H1 (cell line): Measurements from ENCODE around the gene PTGES3L. TPM values are rescaled to one million over a fixed set of nuclear protein-coding genes. Genes with fewer than 3 reads are reported as not detected.

Source experiments
- CTCF ChIA-PET: fragments of 300-600 bp; sonication (Branson Sonifier 250); formaldehyde crosslinking; loops from one replicate; lab custom pipeline; 2021; ENCODE audit not compliant: partially characterized antibody; lab: Charles Lee
- POLR2A ChIA-PET: fragments of 300-600 bp; sonication (Branson Sonifier 250); formaldehyde crosslinking; loops from one replicate; lab custom pipeline; 2021; ENCODE audit warnings: inconsistent platforms; ENCODE audit not compliant: partially characterized antibody; lab: Charles Lee
- DNase-seq, 2 experiments: peaks; one replicate each; pipeline versions ENCODE4 v3.0.0 to v3.0.0-alpha.2; 2010 to 2022; ENCODE audit warnings: low spot score in 2 of 2, low read depth in 1 of 2, mixed read lengths in 1 of 2
- FAIRE-seq: peaks from 2 replicates; lab custom pipeline; 2011; peaks lifted over from hg19 to GRCh38; lab: Jason Lieb, UNC
- H2AFZ ChIP-seq: 2 replicates; pipeline ENCODE4 v1.8.1; 2012; ENCODE audit warnings: low read length, inconsistent platforms
- H2AK5ac ChIP-seq: 2 replicates; pipeline ENCODE4 v1.6.1; 2013; ENCODE audit warnings: low read depth, low read length
- H2BK120ac ChIP-seq: replicated peaks from 2 replicates; pipeline ENCODE3; 2013; ENCODE audit warnings: low read depth, low read length, inconsistent platforms
- H2BK12ac ChIP-seq: 2 replicates; pipeline ENCODE4 v1.6.1; 2013; ENCODE audit warnings: low read depth, low read length
- H2BK15ac ChIP-seq: 2 replicates; pipeline ENCODE4 v1.6.1; 2013; ENCODE audit warnings: low read length
- H2BK20ac ChIP-seq: 2 replicates; pipeline ENCODE4 v1.6.1; 2013; ENCODE audit warnings: low read length
- H2BK5ac ChIP-seq: 2 replicates; pipeline ENCODE4 v1.6.1; 2013; ENCODE audit warnings: low read depth, low read length
- H3K14ac ChIP-seq: 2 replicates; pipeline ENCODE4 v1.6.1; 2013; ENCODE audit warnings: inconsistent platforms; ENCODE audit not compliant: insufficient read length
- H3K18ac ChIP-seq: 2 replicates; pipeline ENCODE4 v1.6.1; 2013; ENCODE audit warnings: low read length; ENCODE audit errors: extremely low read depth
- H3K23ac ChIP-seq: 2 replicates; pipeline ENCODE4 v1.6.1; 2013; ENCODE audit warnings: inconsistent platforms; ENCODE audit not compliant: insufficient read length
- H3K23me2 ChIP-seq: 2 replicates; pipeline ENCODE4 v1.6.1; 2013; ENCODE audit warnings: low read depth, low read length
- H3K27ac ChIP-seq: 2 replicates; pipeline ENCODE4 v1.6.1; 2011; ENCODE audit warnings: low read depth, low read length, inconsistent platforms
- H3K27me3 ChIP-seq, 4 experiments: replicated peaks in 1 of 4; 1 replicate in 1 of 4; 2 replicates in 3 of 4; pipeline versions ENCODE4 v1.6.1 to v1.8.1; 2011 to 2013; ENCODE audit warnings: low read length in 3 of 4, mild to moderate bottlenecking in 3 of 4, inconsistent platforms in 2 of 4, mixed read lengths in 2 of 4, moderate library complexity in 1 of 4; ENCODE audit not compliant: control insufficient read depth in 3 of 4, insufficient read depth in 3 of 4; ENCODE audit errors: extremely low read depth in 1 of 4
- H3K36me3 ChIP-seq, 4 experiments: 2 replicates each; pipeline versions ENCODE4 v1.6.1 to v1.8.1; 2011 to 2013; ENCODE audit warnings: mild to moderate bottlenecking in 4 of 4, low read length in 3 of 4, moderate library complexity in 2 of 4, control low read depth in 1 of 4, inconsistent platforms in 1 of 4; ENCODE audit not compliant: insufficient read depth in 4 of 4, control insufficient read depth in 2 of 4
- H3K4ac ChIP-seq: replicated peaks from 2 replicates; pipeline ENCODE3; 2013; ENCODE audit warnings: low read length, low read depth, mixed read lengths, inconsistent platforms; ENCODE audit not compliant: insufficient read length
- H3K4me1 ChIP-seq, 4 experiments: replicated peaks in 1 of 4; 1 replicate in 1 of 4; 2 replicates in 3 of 4; pipeline versions ENCODE4 v1.6.1 to v1.8.1; 2011 to 2013; ENCODE audit warnings: low read length in 3 of 4, inconsistent platforms in 2 of 4, mixed read lengths in 1 of 4; ENCODE audit not compliant: insufficient read depth in 4 of 4, control insufficient read depth in 3 of 4
- H3K4me2 ChIP-seq, 2 experiments: 2 replicates each; pipeline versions ENCODE4 v1.6.1 to v1.8.1; 2011 to 2013; ENCODE audit warnings: low read depth in 2 of 2, low read length in 2 of 2, control low read depth in 1 of 2, inconsistent platforms in 1 of 2, mild to moderate bottlenecking in 1 of 2; ENCODE audit not compliant: insufficient read depth in 1 of 2
- H3K4me3 ChIP-seq, 4 experiments: fragments of 200-600, 300-600 bp in 1 of 4; sonication (generic), shearing (Covaris generic), sonication (Bioruptor Twin) in 1 of 4; 2 replicates each; pipeline versions ENCODE4 v1.5.1 to v1.8.1; 2011 to 2016; ENCODE audit warnings: low read length in 4 of 4, low read depth in 3 of 4, control low read depth in 2 of 4, inconsistent platforms in 2 of 4, mild to moderate bottlenecking in 2 of 4, mixed read lengths in 1 of 4, moderate library complexity in 1 of 4; ENCODE audit not compliant: insufficient read depth in 2 of 4; ENCODE audit errors: extremely low read depth in 1 of 4
- H3K56ac ChIP-seq: replicated peaks from 2 replicates; pipeline ENCODE3; 2013; ENCODE audit warnings: low read depth, mild to moderate bottlenecking, mixed read lengths, low read length, inconsistent platforms; ENCODE audit not compliant: insufficient read length
- H3K79me1 ChIP-seq: 2 replicates; pipeline ENCODE4 v1.6.1; 2013; ENCODE audit warnings: low read depth, low read length, control low read depth
- H3K79me2 ChIP-seq, 2 experiments: 2 replicates each; pipeline versions ENCODE4 v1.6.1 to v1.8.1; 2012 to 2013; ENCODE audit warnings: low read length in 2 of 2, mild to moderate bottlenecking in 2 of 2, inconsistent platforms in 1 of 2; ENCODE audit not compliant: insufficient read depth in 2 of 2, control insufficient read depth in 1 of 2
- H3K9ac ChIP-seq, 4 experiments: replicated peaks in 1 of 4; 1 replicate in 1 of 4; 2 replicates in 3 of 4; pipeline versions ENCODE4 v1.6.1 to v1.8.1; 2011 to 2013; ENCODE audit warnings: low read depth in 3 of 4, low read length in 3 of 4, control low read depth in 2 of 4, mild to moderate bottlenecking in 2 of 4, moderate library complexity in 2 of 4, inconsistent platforms in 1 of 4; ENCODE audit errors: extremely low read depth in 1 of 4
- H3K9me3 ChIP-seq, 2 experiments: 2 replicates each; pipeline versions ENCODE4 v1.6.1 to v1.8.1; 2012 to 2013; ENCODE audit warnings: mild to moderate bottlenecking in 2 of 2, moderate library complexity in 2 of 2, control low read depth in 1 of 2, inconsistent platforms in 1 of 2, low read depth in 1 of 2, low read length in 1 of 2, mixed read lengths in 1 of 2; ENCODE audit not compliant: insufficient read depth in 2 of 2
- H4K20me1 ChIP-seq, 2 experiments: replicated peaks in 1 of 2; 2 replicates each; pipeline versions ENCODE3 to v1.8.1; 2011 to 2013; ENCODE audit warnings: inconsistent platforms in 2 of 2, low read length in 2 of 2, mild to moderate bottlenecking in 1 of 2; ENCODE audit not compliant: insufficient read depth in 2 of 2, control insufficient read depth in 1 of 2
- H4K5ac ChIP-seq: 2 replicates; pipeline ENCODE4 v1.6.1; 2013; ENCODE audit warnings: low read length, low read depth, mixed read lengths, inconsistent platforms; ENCODE audit not compliant: insufficient read length
- H4K8ac ChIP-seq: 2 replicates; pipeline ENCODE4 v1.8.0; 2013; ENCODE audit warnings: mild to moderate bottlenecking, moderate library complexity, low read length, inconsistent platforms; ENCODE audit not compliant: insufficient read depth; ENCODE audit errors: extremely low read depth
- H4K91ac ChIP-seq: replicated peaks from 2 replicates; pipeline ENCODE3; 2013; ENCODE audit warnings: low read length, mixed read lengths, inconsistent platforms; ENCODE audit not compliant: insufficient read length
- HDAC2 ChIP-seq, 2 experiments: fragments of 300-600 bp in 1 of 2; sonication (generic) in 1 of 2; IDR thresholded peaks; 2 replicates each; pipeline ENCODE4 v1.6.1; 2011 to 2012; ENCODE audit warnings: low read depth in 2 of 2, low read length in 2 of 2, mild to moderate bottlenecking in 2 of 2, moderate library complexity in 2 of 2, borderline replicate concordance in 1 of 2, inconsistent platforms in 1 of 2
- SIN3A ChIP-seq, 2 experiments: IDR thresholded peaks in 1 of 2; conservative IDR thresholded peaks in 1 of 2; 2 replicates each; pipeline ENCODE4 v1.6.1; 2011 to 2012; ENCODE audit warnings: low read length in 2 of 2, improper control_type of control experiment in 1 of 2, low read depth in 1 of 2, mild to moderate bottlenecking in 1 of 2
- TEAD4 ChIP-seq: IDR thresholded peaks from 2 replicates; pipeline ENCODE4 v1.6.1; 2012; ENCODE audit warnings: low read depth, low read length, inconsistent platforms, mixed read lengths
- WGBS, 2 experiments: shearing (Covaris generic) in 1 of 2; methylation state at CpG; one replicate each; pipeline versions ENCODE4 v1.1.6 to v1.1.7; 2013 to 2015; ENCODE audit warnings: low lambda C conversion rate in 2 of 2, mixed read lengths in 2 of 2, inconsistent platforms in 1 of 2, low coverage in 1 of 2, missing lambda C conversion rate in 1 of 2; ENCODE audit not compliant: insufficient replicate concordance in 2 of 2, insufficient coverage in 1 of 2, insufficient read length in 1 of 2; ENCODE audit errors: extremely low coverage in 1 of 2, missing lambda C conversion rate in 1 of 2; 5-methylcytosine and 5-hydroxymethylcytosine counted together
- polyA plus RNA-seq, 7 experiments: library from polyadenylated mRNA; depleted of rRNA in 3 of 7; stranded (reverse) in 5 of 7; unstranded in 2 of 7; fragments of >200 nt in 5 of 7; fragments of 200-250 nt in 2 of 7; gene quantifications; 1 replicate in 5 of 7; 2 replicates in 1 of 7; 4 replicates in 1 of 7; pipeline versions ENCODE4 v1.2.1 to v1.2.3, GENCODE V29; 2011 to 2013; ENCODE audit warnings: missing spikeins in 2 of 7, mixed read lengths in 2 of 7
- total RNA-seq: library from RNA; stranded (reverse); fragmentation: NEBNext Ultra II Directional; extraction: Animal tissue kit (Norgen Biotek cat#: 25700); gene quantifications from 2 replicates; pipeline ENCODE4 v1.2.1, GENCODE V29; 2021
- TF ChIP-seq, protein P1 (sequence below): IDR thresholded peaks from 2 replicates; pipeline ENCODE4 v1.6.1; 2012; ENCODE audit warnings: low read length, inconsistent platforms

Gene PTGES3L
- total and polyA plus RNA-seq, 2 of the 8 experiments (the other 6 are each of a cell fraction or from before 2014, with no cell fraction given) = 3.0 to 3.6 TPM

DNA sequence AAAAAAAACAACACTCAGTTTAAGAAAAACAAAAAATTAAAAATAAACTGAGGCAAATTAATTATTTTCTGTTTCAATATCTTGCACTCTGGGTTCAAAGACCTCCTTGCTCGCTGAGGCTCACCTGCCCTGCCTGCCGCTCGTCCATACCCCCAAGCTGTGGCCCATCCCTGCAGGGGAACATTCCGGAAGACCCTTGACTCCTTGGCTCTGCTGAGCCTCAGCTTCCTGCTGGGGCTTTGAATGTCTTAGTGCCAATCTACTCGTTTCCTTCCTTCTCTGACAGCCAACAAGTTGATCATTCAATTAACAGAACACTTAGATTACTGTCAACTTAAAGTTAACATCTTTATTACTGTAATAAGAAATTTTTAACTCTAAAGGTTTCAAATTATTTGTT lies 55.0 kb downstream of the PTGES3L start:
- Histone ChIP-seq H3K79me1 (no peaks in the 10 kb centered on the region), H2BK5ac (no peak overlapping the region), H3K23me2 (no peaks in the 10 kb centered on the region), H2AFZ (no peak overlapping the region), H4K8ac (no peak overlapping the region), H3K23ac (no peak overlapping the region), H3K14ac (no peak overlapping the region), H2BK120ac (no peak overlapping the region), H4K91ac (no peak overlapping the region), H3K36me3 (no peaks in the 10 kb centered on the region), H2AK5ac (no peak overlapping the region), H2BK12ac (no peak overlapping the region), H3K9me3 (no peaks in the 10 kb centered on the region), H3K4me1 (peaks cover 0 to 6% (median 2%) of the 10 kb centered on the region in 4 experiments; a peak in 3 of 7 replicates), H4K5ac (no peak overlapping the region), H3K56ac (no peak overlapping the region), H4K20me1 (no peaks in the 10 kb centered on the region), H2BK15ac (no peak overlapping the region), H3K4ac (no peak overlapping the region), H2BK20ac (no peak overlapping the region), H3K27me3 (no peaks in the 10 kb centered on the region), H3K27ac (no peak overlapping the region), H3K9ac (no peak overlapping the region), H3K79me2 (no peaks in the 10 kb centered on the region), H3K4me2 (no peak overlapping the region), H3K4me3 (no peak overlapping the region), H3K18ac (no peak overlapping the region)
- ChIA-PET CTCF (interaction anchor here (0.5 to 1.5 kb wide), 8 partner anchors 10 to 186 kb away, joined by 3 to 5 read pairs (median 3); no protein-coding TSS in a partner anchor), POLR2A (interaction anchor here (0.5 to 1.3 kb wide), 3 partner anchors 77 to 100 kb away, joined by 3 read pairs; no protein-coding TSS in a partner anchor)
- DNase-seq (no peak), FAIRE-seq (no peak)
- WGBS, 2 experiments = 52% methylated on average over 5 of the region's 5 CpGs; no CpG with 5 or more reads in 1 of the 2 experiments
- TF ChIP-seq HDAC2 (IDR thresholded peaks at IDR 0.05; ENCODE audit: borderline replicate concordance in 1 of 2, low read depth in 2 of 2, low read length in 2 of 2) (no peak), TEAD4 (0 out of 2 replicates have a peak, but pooled peaks have one; percentile 55), SIN3A (conservative IDR thresholded peaks at IDR 0.05 in 1 of 2, IDR thresholded peaks at IDR 0.05 in 1 of 2; ENCODE audit: low read depth in 1 of 2, low read length in 2 of 2) (no peak)
- TF ChIP-seq, protein P1, sequence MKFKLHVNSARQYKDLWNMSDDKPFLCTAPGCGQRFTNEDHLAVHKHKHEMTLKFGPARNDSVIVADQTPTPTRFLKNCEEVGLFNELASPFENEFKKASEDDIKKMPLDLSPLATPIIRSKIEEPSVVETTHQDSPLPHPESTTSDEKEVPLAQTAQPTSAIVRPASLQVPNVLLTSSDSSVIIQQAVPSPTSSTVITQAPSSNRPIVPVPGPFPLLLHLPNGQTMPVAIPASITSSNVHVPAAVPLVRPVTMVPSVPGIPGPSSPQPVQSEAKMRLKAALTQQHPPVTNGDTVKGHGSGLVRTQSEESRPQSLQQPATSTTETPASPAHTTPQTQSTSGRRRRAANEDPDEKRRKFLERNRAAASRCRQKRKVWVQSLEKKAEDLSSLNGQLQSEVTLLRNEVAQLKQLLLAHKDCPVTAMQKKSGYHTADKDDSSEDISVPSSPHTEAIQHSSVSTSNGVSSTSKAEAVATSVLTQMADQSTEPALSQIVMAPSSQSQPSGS = no peak
